LNCaP clone FGC (cell line): ENCODE data around the gene COL24A1.
"Not testable (repeated sequence)": the region's sequence is repeated elsewhere in the genome, so short reads cannot be mapped to it uniquely, and the experiment has no call there.

ENCODE experiments used
- DNase-seq: peaks from one replicate; pipeline ENCODE4 v3.0.0-alpha.2; 2011; ENCODE audit warnings: low read depth
- H3K4me3 ChIP-seq: 2 replicates; pipeline ENCODE4 v1.5.1; 2011; ENCODE audit warnings: mild to moderate bottlenecking, low read depth, low read length, control low read depth
- TF ChIP-seq, protein P1 (sequence below): IDR thresholded peaks from 2 replicates; pipeline ENCODE4 v1.5.1; 2012; ENCODE audit warnings: mild to moderate bottlenecking; ENCODE audit not compliant: control insufficient read depth, insufficient read depth; ENCODE audit errors: extremely low read depth

COL24A1 gene

DNA sequence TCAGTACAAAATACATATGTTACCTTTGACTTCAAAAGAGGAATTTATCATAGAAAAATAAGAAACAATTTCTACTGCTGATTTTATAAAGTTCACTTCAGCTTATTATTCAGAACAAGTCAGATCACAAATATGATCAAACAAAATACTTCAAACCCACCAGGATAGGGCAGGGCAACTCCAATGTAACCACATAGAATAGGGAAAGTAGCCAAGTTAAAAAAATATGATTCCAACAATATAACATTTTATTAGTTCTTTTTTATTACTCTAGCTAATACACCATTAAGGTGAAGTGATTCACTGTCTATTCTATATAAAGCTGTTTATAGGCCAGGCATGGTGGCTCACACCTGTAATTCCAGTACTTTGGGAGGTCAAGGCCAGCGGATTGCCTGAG is 393.8 kb downstream of the COL24A1 start:
- TF ChIP-seq, protein P1, sequence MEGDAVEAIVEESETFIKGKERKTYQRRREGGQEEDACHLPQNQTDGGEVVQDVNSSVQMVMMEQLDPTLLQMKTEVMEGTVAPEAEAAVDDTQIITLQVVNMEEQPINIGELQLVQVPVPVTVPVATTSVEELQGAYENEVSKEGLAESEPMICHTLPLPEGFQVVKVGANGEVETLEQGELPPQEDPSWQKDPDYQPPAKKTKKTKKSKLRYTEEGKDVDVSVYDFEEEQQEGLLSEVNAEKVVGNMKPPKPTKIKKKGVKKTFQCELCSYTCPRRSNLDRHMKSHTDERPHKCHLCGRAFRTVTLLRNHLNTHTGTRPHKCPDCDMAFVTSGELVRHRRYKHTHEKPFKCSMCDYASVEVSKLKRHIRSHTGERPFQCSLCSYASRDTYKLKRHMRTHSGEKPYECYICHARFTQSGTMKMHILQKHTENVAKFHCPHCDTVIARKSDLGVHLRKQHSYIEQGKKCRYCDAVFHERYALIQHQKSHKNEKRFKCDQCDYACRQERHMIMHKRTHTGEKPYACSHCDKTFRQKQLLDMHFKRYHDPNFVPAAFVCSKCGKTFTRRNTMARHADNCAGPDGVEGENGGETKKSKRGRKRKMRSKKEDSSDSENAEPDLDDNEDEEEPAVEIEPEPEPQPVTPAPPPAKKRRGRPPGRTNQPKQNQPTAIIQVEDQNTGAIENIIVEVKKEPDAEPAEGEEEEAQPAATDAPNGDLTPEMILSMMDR, result no peak
- no peak overlapping the region for H3K4me3 ChIP-seq
- no peak for DNase-seq

- H3K4me3 ChIP-seq, result no peak overlapping the region
- TF ChIP-seq, protein P1, result no peak
- DNase-seq, result no peak
Measured at GRCh38 chr1:85756864-85757263, 399.7 kb downstream of the COL24A1 start.

DNA sequence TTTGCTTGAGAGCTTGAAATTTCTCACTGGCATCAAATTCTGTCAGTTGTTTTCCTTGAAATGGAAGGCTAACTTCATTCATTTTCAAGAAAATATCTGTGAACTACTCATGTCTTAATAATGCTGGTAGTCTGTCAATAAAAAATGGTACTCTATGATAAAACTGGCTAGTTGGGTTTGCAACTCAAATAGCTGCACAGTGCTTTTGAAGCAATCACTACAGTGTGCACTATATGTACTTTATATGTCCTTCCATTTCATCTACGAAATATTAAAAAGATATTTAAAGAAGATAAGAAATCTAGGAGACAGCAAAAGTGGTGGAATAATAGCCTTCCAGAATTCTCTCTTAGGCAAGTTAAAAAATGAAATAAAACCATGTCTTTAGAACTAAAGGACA is 408.5 kb downstream of the COL24A1 start:
- no peak for DNase-seq
- TF ChIP-seq, protein P1, result no peak
- no peak overlapping the region for H3K4me3 ChIP-seq

DNA sequence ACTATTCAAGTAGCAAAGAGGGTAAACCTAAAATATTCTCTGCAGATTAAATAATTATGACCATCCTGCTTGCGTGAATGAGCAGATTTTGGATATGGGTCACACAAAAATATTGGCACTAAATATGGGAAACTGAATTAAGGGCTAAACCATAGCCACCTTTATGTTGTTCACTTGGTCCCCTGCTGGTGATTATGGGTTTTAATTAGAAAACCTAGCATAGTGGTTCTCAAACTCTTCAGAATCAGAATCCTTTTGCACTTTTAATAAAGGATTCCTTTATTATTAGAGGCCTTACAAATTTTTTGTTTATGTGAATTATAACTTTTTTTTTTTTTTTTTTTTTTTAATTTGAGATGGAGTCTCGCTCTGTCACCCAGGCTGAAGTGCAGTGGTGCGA is 409.8 kb downstream of the COL24A1 start:
- H3K4me3 ChIP-seq, result no peak overlapping the region
- no peak for DNase-seq
- TF ChIP-seq, protein P1, result no peak

DNA sequence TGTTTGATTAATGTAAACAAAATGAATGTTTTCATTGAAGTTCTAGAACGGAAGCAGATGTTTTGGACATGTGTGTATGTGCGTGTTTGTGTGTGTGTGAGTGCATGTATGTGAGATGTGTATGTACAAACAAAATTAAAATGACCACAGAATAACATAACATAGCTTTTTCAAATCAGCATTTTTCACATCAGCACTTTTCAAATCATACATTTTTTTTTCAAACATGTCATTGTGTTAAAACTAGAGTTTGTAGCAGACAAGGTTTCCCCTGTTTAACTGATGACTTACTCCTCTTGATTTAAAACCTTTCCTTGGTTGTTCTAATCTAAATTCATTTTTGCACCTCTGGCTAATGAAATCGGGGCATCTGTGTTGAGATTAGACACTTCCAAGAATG is 412.8 kb downstream of the COL24A1 start:
- H3K4me3 ChIP-seq, result no peak overlapping the region
- TF ChIP-seq, protein P1, result no peak
- no peak for DNase-seq

DNA sequence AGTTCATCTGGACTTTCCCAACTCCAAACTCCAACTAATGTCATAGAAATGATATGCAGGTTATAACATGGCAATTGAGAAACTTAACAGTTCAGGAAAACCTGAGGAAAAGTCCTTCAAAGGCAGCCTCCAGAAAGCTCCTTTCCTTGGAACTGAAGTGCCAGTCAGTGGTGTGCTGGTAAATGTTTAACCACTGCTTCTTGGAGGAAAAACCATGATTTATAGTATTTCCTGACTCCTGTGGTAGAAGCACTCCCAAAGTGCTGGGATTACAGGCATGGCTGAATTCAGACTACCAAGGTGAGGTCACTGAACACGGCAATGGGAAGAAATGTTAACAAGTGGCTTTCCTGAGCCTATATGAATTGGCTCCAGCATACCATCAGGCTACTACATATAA is 421.6 kb downstream of the COL24A1 start:
- TF ChIP-seq, protein P1, result no peak
- H3K4me3 ChIP-seq, result no peak overlapping the region
- no peak for DNase-seq

GRCh38 chr1:85718678-85719340 is 437.8 kb downstream of the COL24A1 start:
- no peak overlapping the region for H3K4me3 ChIP-seq
- TF ChIP-seq, protein P1, result no peak
- no peak for DNase-seq

DNA sequence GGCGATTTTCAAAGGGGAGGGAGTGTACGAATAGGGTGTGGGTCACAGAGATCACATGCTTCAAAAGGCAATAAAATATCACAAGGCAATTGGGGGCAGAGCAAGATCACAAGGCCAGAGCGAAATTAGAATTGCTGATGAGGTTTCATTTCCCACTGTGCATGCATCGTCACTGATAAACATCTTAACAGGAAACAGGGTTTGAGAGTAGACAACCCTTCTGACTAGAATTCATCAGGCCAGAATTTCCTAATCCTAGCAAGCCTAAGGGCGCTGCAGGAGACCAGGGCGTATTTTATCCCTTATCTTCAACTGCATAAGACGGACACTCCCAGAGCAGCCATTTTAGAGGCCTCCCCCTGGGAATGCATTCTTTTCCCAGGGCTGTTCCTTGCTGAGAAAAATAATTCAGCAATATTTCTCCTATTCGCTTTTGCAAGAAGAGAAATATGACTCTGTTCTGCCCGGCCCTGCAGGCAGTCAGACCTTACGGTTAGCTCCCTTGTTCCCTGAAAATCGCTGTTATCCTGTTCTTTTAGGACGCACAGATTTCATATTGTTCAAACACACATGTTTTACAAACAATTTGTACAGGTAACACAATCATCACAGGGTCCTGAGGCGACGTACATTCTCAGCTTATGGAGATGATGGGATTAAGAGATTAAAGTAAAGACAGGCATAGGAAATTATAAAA is 442.0 kb downstream of the COL24A1 start:
- not testable (repeated sequence) for H3K4me3 ChIP-seq, DNase-seq
